HEK293 (cell line): ENCODE measurements around the gene ARMH4.

Source experiments
- AEBP2 ChIP-seq: fragments of 450-650 bp; formaldehyde crosslinking; IDR thresholded peaks from 2 replicates; pipeline ENCODE4 v1.5.1; 2016; ENCODE audit warnings: missing biosample characterization, missing genetic modification characterization, borderline replicate concordance
- ATF2 ChIP-seq: fragments of 450-650 bp; formaldehyde crosslinking; IDR thresholded peaks from 2 replicates; pipeline ENCODE4 v1.5.1; 2016; ENCODE audit warnings: missing biosample characterization, missing genetic modification characterization, low read depth
- CTCF ChIP-seq: fragments of 450-650 bp; formaldehyde crosslinking; IDR thresholded peaks from 2 replicates; pipeline ENCODE4 v1.5.1; 2016; ENCODE audit warnings: missing biosample characterization, missing genetic modification characterization
- KLF17 ChIP-seq: fragments of 450-650 bp; formaldehyde crosslinking; IDR thresholded peaks from 2 replicates; pipeline ENCODE4 v1.5.1; 2016; ENCODE audit warnings: missing biosample characterization, missing genetic modification characterization
- PRDM2 ChIP-seq: fragments of 450-650 bp; formaldehyde crosslinking; IDR thresholded peaks from 2 replicates; pipeline ENCODE4 v1.5.1; 2016; ENCODE audit warnings: missing biosample characterization, missing genetic modification characterization, borderline replicate concordance
- SALL2 ChIP-seq: fragments of 450-650 bp; formaldehyde crosslinking; IDR thresholded peaks from 2 replicates; pipeline ENCODE4 v1.5.0; 2017; ENCODE audit warnings: missing biosample characterization, mild to moderate bottlenecking, missing genetic modification characterization, borderline replicate concordance
- SP2 ChIP-seq: fragments of 450-650 bp; formaldehyde crosslinking; IDR thresholded peaks from 2 replicates; pipeline ENCODE4 v1.5.1; 2016; ENCODE audit warnings: missing biosample characterization, missing genetic modification characterization
- ZBTB20 ChIP-seq: fragments of 450-650 bp; formaldehyde crosslinking; IDR thresholded peaks from 2 replicates; pipeline ENCODE4 v1.5.1; 2016; ENCODE audit warnings: missing biosample characterization, missing genetic modification characterization

- no peak for TF ChIP-seq PRDM2
- TF ChIP-seq CTCF (tag by site-specific recombination), result no peak
- TF ChIP-seq ATF2 (tag by site-specific recombination), result no peak
- no peak for TF ChIP-seq ZBTB20 (tag by site-specific recombination)
- TF ChIP-seq AEBP2 (tag by site-specific recombination), result no peak
- TF ChIP-seq SALL2 (tag by site-specific recombination), result no peak
- no peak for TF ChIP-seq SP2
- no peak for TF ChIP-seq KLF17
Measured at GRCh38 chr14:58066115-58066514, 85.9 kb downstream of the ARMH4 start.
